CD4-positive, alpha-beta T cell treated with Interleukin-17A for 1 hour (primary cell): ENCODE results near the gene SYS1.

Source experiments
- DNase-seq: peaks from one replicate; pipeline ENCODE4 v3.0.0-alpha.2; 2020

SYS1 gene

GRCh38 chr20:45358282-45359068 lies 4.5 kb upstream of the SYS1 start:
- DNase-seq: no peak

DNA sequence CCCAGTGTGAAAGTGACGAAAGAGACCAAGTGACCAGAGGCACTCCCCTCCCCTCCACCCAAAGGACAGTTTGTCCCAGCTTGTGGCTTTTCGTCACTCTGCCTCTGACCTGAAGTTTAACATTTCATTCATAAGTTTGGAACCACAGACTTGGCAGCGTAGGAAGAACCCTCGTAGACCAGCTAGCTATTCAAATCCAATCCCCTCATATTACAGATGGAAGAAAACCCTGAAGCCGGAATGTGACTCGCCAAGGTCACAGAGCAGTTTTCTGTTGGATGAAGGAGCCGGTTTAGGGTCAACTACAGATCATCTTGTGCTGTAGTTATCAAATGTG lies 3.9 kb upstream of the SYS1 start:
- no peak for DNase-seq

GRCh38 chr20:45359406-45360148 lies 3.4 kb upstream of the SYS1 start:
- no peak for DNase-seq

GRCh38 chr20:45361793-45362192 lies 1.2 kb upstream of the SYS1 start:
- no peak for DNase-seq

DNA sequence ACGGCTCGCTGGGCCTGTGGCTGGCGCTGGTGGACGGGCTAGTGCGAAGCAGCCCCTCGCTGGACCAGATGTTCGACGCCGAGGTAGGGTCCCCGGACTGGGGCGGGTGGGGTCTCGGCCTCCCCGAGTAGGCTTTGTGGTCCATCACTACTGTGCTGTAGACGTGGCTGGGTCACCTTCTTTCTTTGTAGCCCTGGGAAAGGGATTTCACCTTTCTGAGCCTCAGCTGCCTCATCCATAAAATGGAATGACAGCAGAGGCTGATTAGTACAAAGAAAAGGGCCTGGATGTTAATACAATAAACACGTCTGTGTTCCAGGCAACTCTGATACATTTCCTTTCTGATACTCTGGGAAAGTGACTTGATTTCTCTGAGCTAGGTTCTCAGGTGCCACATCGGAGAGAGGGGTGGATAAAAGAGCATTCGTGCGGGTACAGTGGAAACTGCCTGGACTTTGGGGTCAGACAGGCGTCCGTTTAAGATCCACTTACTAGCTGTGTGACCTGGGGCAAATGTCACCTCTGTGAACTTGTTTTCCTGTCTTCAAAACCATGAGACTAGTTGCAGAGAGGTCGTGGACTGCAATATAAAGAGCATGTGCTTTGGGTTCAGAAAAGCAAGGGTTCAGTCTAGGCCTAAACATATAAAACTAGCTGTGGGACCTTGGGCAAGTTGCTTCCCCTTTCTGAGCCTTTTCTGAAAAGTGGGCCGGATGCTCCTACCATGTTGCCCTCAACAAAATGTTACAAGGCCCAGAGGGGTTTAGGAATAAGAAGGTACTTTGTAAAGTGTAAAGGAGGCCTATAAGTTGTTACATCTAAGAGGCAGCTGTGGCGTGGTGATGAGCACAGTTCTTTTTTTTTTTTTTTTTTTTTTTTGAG lies 896 bp downstream of the SYS1 start:
- DNase-seq: no peak

- no peak for DNase-seq
Observed at GRCh38 chr20:45365444-45365970, 2.6 kb downstream of the SYS1 start.

DNA sequence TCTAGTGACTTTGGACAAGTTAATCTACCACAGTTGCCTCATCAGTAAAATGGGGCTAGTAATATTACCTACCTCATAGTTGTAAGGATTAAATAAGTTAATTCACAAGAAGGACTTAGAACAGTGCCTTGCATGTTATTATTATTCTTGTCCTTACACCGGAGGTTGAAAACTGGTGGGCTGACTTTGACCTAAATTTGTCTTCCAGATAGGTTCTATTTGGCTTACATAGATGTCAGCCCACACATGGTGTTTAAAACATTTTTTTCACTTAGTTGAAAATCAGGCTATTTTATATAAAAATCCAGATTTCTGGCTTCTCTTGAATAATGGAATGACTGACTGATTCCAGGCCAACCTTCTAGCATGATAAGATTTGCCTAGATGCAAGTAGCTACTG lies 3.2 kb downstream of the SYS1 start:
- no peak for DNase-seq

DNA sequence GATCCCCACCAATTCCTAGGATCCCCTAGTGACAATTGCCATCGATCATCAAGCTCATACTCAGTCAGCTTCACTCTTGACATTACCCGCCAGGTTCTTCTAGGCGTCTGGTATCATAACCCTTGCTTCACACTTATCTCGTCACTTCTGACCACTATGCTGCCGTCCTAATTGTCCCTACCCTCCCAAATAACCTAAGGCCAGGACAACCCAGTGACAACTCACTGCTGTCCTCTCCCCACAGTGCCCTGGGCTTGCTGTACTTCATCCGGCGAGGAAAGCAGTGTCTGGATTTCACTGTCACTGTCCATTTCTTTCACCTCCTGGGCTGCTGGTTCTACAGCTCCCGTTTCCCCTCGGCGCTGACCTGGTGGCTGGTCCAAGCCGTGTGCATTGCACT lies 3.7 kb downstream of the SYS1 start:
- no peak for DNase-seq

DNA sequence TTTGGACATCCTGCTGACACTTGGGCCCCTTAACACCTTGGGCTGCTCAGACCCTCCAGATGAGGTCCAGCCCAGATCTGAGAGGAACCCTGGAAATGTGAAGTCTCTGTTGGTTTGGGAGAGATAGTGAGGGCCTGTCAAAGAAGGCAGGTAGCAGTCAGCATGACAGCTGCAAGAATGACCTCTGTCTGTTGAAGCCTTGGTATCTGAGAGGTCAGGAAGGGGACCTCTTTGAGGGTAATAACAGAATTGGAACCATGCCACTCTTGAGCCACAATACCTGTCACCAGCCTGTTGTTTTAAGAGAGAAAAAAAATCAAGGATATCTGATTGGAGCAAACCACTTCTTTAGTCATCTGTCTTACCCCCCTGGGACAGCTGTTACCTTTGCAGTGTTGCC lies 4.2 kb downstream of the SYS1 start:
- DNase-seq: no peak

GRCh38 chr20:45368221-45368980 lies 5.4 kb downstream of the SYS1 start:
- peak; percentile 63 for DNase-seq

DNA sequence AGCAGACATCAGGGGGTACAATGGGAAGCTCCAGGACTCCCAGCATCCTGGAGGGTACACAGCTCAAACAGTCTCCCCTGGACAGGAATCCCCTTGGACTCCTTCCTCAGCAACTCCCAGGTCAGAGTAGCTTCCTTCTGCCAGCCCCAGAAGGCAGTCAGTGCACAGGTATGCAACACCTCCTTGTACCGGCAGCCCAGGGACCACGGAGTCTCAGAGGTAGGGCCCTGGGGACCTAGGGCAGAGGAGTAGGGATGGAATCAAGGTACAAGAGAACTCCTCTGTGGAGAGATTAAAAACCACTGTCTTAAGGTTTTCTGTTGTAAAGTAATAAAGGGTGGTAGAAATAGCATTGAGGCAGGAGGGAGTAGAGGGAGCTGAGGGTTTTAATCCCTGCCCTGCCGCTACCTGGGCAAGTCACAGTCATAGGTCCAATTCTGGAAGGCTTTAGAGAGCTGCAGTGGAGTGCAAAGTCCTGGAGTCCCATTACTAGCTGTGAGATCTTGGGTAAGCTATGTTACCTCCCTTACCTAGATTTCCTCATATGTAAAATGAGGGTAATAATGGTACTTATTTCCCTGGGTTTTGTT lies 7.7 kb downstream of the SYS1 start:
- DNase-seq: no peak

DNA sequence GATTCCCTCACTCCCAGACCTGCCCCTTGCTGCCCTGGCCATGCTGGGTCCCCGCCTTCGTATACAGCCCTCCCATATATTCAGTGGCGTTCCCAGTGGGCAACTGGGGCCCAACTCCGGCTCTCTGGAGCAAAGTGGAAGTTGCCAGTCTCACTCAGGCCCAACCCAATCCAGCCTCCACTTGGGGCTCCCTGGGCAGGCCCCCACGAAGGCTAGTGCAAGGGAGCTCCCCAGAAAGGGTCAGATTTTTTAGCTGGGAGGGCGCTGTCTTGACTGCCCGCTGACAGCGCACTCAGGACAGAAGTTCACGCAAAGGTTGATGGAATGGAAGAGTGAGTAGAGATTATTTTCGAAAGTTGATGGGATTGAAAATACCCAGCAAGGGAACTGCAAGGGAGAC lies 9.3 kb downstream of the SYS1 start:
- no peak for DNase-seq

DNA sequence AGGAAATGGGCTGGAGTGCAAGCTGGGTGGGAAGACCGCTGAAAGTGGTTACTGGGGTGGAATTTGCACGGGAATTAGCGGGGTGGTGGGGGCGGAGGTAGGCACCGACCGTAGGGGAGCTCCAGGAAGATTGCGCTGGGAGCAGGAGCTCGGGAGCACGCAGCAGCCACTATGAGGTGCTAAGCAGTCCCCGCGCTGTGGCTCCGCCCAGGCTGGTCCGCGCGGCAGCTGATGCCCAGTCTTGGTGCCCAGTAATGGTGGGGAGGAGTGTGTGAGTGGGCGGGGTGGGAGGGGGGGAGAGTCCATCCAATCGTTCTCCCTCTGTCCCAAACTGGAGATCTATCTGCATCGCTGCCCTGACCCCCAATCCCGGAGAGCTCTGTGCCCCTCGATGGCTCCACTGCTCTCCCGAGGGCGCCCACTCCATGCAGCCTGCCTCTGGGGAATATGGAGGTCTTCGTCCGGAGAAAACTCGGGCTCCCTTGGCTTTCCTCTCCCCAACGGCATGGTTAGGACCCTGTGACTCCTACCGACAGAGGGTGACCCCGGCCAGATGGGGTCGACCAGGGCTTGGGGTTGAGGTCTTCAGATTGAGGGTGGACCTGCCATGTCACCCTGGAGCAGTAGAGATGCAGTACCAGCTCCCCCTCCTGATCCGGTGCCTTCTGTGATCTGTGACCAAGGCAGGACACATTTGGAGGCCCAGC lies 9.8 kb downstream of the SYS1 start:
- no peak for DNase-seq

GRCh38 chr20:45373353-45374100 lies 10.6 kb downstream of the SYS1 start:
- DNase-seq: peak; percentile 90

DNA sequence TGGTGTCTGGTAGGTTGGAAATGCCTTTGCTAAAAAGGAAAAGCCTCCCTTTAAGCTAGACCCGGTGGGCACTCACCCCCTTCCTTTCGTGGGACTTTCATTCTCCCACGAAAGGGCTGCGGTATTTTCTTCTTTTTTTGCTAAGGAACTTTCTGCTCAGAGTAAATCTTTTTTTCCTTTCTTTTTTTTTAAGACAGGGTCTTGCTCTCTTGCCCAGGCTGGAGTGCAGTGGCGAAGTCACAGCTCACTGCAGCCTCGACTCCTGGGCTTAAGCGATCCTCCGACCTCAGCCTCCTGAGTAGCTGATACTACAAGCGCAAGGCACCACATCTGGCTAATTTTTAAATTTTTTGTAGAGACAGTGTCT lies 11.1 kb downstream of the SYS1 start:
- no peak for DNase-seq

GRCh38 chr20:45374966-45375365 lies 12.0 kb downstream of the SYS1 start:
- no peak for DNase-seq

GRCh38 chr20:45377269-45377668 lies 14.3 kb downstream of the SYS1 start:
- DNase-seq: no peak

DNA sequence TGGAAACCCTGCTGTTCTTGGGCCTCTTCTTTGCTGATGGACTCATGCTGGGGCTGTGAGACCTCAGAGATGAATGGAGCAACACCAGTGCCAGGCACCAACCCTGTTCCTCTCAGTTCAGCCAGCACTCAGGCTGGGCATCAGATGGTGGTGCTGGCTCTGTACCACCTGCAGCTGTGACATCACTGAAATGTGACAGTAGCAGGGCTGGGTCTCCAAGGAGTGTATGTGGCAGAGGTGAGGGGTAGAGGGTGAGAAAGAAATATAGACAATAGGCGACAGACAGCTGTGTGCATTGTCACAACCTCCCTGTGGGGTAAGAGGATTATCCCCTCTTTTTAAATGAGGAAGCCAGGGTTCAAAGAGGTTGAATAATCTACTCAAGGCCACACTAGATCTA lies 15.2 kb downstream of the SYS1 start, which contains the start of gene TP53TG5:
Gene TP53TG5, minus strand, starts transcription at position 135 of the 400 bp plus-strand sequence. Its CDS starts 89 bp downstream, at position 46.
- DNase-seq: no peak

- no peak for DNase-seq
Observed at GRCh38 chr20:45387274-45387673, 24.3 kb downstream of the SYS1 start.

DNA sequence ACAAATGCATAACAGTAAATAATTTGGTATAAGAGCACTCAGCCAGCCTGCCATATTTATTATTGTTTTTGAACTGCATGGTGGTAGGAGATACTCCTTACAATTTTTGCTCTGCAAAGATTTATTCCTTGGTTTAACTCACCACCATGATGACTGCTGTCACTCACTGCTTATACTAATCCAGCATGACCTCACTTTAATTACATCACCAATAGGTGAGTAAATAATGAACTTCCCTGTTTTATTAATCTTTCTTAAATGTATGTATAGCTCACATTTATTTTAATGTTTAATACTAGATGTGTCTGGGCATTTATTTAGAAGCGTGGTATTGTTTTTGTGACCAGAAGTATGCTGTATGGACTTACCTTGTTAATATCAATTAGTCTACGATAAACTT lies 28.0 kb downstream of the SYS1 start:
- no peak for DNase-seq

DNA sequence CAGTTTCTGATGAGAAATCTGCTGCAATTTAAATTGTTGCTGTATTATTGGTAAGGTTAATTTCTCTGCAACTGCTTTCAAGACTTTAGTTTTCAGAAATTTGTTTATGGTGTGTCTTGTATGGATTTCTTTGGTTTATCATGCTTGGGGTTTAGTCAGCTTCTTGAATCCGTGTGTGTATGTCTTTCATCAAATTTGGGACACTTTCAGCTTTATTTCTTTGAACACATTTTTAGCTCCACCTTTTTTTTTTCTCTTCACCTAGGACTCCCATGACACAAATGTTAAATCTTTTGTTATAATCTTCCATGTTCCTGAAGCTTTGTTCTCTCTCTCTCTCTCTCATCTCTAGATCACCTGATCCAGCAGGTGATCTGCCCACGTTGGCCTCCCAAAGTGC lies 28.6 kb downstream of the SYS1 start:
- DNase-seq: no peak
